ENCODE data around the gene TUBA3C.

TUBA3C gene

GRCh38 chr13:19156013-19156825 is 25.4 kb downstream of the TUBA3C start:
- Mint-ChIP-seq H3K4me3 (no peak overlapping the region), H3K27ac (no peak overlapping the region), H3K27me3 (no peaks in the 10 kb centered on the region), H3K36me3 (no peaks in the 10 kb centered on the region), H3K9me3 (peaks cover 2 to 4% of the 10 kb centered on the region in 2 donors), H3K4me1 (no peaks in the 10 kb centered on the region)
- DNase-seq: no peak
- ATAC-seq (replicated peaks): no peak

GRCh38 chr13:19155321-19155861 is 26.2 kb downstream of the TUBA3C start:
- no peak for DNase-seq
- H3K4me3 Mint-ChIP-seq: no peak overlapping the region
- no peaks in the 10 kb centered on the region for H3K27me3 Mint-ChIP-seq
- H3K9me3 Mint-ChIP-seq: peaks cover 0 to 3% of the 10 kb centered on the region in 2 donors
- no peaks in the 10 kb centered on the region for H3K4me1 Mint-ChIP-seq
- H3K36me3 Mint-ChIP-seq: no peaks in the 10 kb centered on the region
- no peak overlapping the region for H3K27ac Mint-ChIP-seq
- peak in 1 of 2 donors; percentile 8 for ATAC-seq (replicated peaks)

GRCh38 chr13:19154843-19155242 is 26.8 kb downstream of the TUBA3C start:
- Mint-ChIP-seq H3K27ac (no peak overlapping the region), H3K9me3 (peaks cover 1 to 3% of the 10 kb centered on the region in 2 donors), H3K27me3 (no peaks in the 10 kb centered on the region), H3K36me3 (no peaks in the 10 kb centered on the region), H3K4me3 (no peak overlapping the region), H3K4me1 (no peaks in the 10 kb centered on the region)
- no peak for DNase-seq
- ATAC-seq (replicated peaks): no peak

- Mint-ChIP-seq H3K36me3 (no peaks in the 10 kb centered on the region), H3K27me3 (no peaks in the 10 kb centered on the region), H3K4me1 (no peaks in the 10 kb centered on the region), H3K9me3 (peaks cover 5% of the 10 kb centered on the region in 2 donors), H3K4me3 (no peak overlapping the region), H3K27ac (no peak overlapping the region)
- DNase-seq: no peak
- ATAC-seq (replicated peaks): no peak
These were observed 27.7 kb downstream of the TUBA3C start for GRCh38 chr13:19153782-19154450.

- H3K27ac Mint-ChIP-seq: no peak overlapping the region
- H3K4me3 Mint-ChIP-seq: no peak overlapping the region
- no peaks in the 10 kb centered on the region for H3K36me3 Mint-ChIP-seq
- DNase-seq: no peak
- H3K4me1 Mint-ChIP-seq: no peaks in the 10 kb centered on the region
- peaks cover 8 to 10% of the 10 kb centered on the region in 2 donors for H3K9me3 Mint-ChIP-seq
- ATAC-seq (replicated peaks): no peak
- H3K27me3 Mint-ChIP-seq: no peaks in the 10 kb centered on the region
These were observed 29.2 kb downstream of the TUBA3C start for GRCh38 chr13:19152403-19152802.

GRCh38 chr13:19151581-19152263 is 29.9 kb downstream of the TUBA3C start:
- Mint-ChIP-seq H3K4me1 (no peaks in the 10 kb centered on the region), H3K27ac (no peak overlapping the region), H3K9me3 (peaks cover 8 to 10% of the 10 kb centered on the region in 2 donors), H3K36me3 (no peaks in the 10 kb centered on the region), H3K27me3 (no peaks in the 10 kb centered on the region), H3K4me3 (no peak overlapping the region)
- ATAC-seq (replicated peaks): no peak
- DNase-seq: no peak

GRCh38 chr13:19150712-19151228 is 30.9 kb downstream of the TUBA3C start:
- Mint-ChIP-seq H3K27ac (no peak overlapping the region), H3K9me3 (peaks cover 9 to 16% of the 10 kb centered on the region in 2 donors), H3K27me3 (no peaks in the 10 kb centered on the region), H3K36me3 (no peaks in the 10 kb centered on the region), H3K4me1 (no peaks in the 10 kb centered on the region), H3K4me3 (no peak overlapping the region)
- DNase-seq (no peak), ATAC-seq (replicated peaks) (no peak)

GRCh38 chr13:19150226-19150625 is 31.4 kb downstream of the TUBA3C start:
- Mint-ChIP-seq H3K27ac (no peak overlapping the region), H3K4me1 (no peaks in the 10 kb centered on the region), H3K27me3 (no peaks in the 10 kb centered on the region), H3K9me3 (peaks cover 9 to 16% of the 10 kb centered on the region in 2 donors), H3K36me3 (no peaks in the 10 kb centered on the region), H3K4me3 (no peak overlapping the region)
- no peak for DNase-seq
- peak in 1 of 2 donors; percentile 5 for ATAC-seq (replicated peaks)

GRCh38 chr13:19148561-19148960 is 33.1 kb downstream of the TUBA3C start:
- Mint-ChIP-seq H3K36me3 (no peaks in the 10 kb centered on the region), H3K4me3 (no peak overlapping the region), H3K27me3 (no peaks in the 10 kb centered on the region), H3K9me3 (peaks cover 9 to 16% of the 10 kb centered on the region in 2 donors), H3K4me1 (no peaks in the 10 kb centered on the region), H3K27ac (no peak overlapping the region)
- ATAC-seq (replicated peaks) (no peak), DNase-seq (no peak)
